ENCODE data around the gene TXNRD3.

Gene TXNRD3

GRCh38 chr3:126656371-126657134 is 1.6 kb upstream of the TXNRD3 start:
- no peaks in the 10 kb centered on the region for H3F3A ChIP-seq (ENCODE audit: insufficient read depth, low read length)
- no peaks in the 10 kb centered on the region for H3K79me2 ChIP-seq (ENCODE audit: low read length)
- H3K27ac ChIP-seq (ENCODE audit: low read length), result no peak overlapping the region
- no peak overlapping the region for H3K9ac ChIP-seq (ENCODE audit: low read length)
- H3K4me2 ChIP-seq (ENCODE audit: low read depth, low read length), result no peak overlapping the region
- no peak overlapping the region for H2AFZ ChIP-seq (ENCODE audit: low read length)
- H3K9me2 ChIP-seq (replicated peaks; ENCODE audit: insufficient read depth, low read length), result no peaks in the 10 kb centered on the region
- peaks cover 4% of the 10 kb centered on the region; the same call in 1 of the 2 replicates for H3K4me1 ChIP-seq (ENCODE audit: low read length)
- no peak for DNase-seq
- TF ChIP-seq CTCF (IDR thresholded peaks at IDR 0.05; ENCODE audit: low read length) (no peak), EZH2phosphoT487 (IDR thresholded peaks at IDR 0.05; ENCODE audit: low read length) (no peak), EZH2 (optimal IDR thresholded peaks at IDR 0.05; ENCODE audit: low read depth, low read length) (no peak)
- H4K20me1 ChIP-seq (ENCODE audit: insufficient read depth, low read length), result no peaks in the 10 kb centered on the region
- H3K36me3 ChIP-seq (replicated peaks; ENCODE audit: insufficient read depth, low read length), result no peaks in the 10 kb centered on the region
- no peaks in the 10 kb centered on the region; the same call in 1 of the 2 replicates for H3K27me3 ChIP-seq (replicated peaks; ENCODE audit: insufficient read depth, low read length)
- no peak overlapping the region for H3K4me3 ChIP-seq (ENCODE audit: low read length)
- H3K9me3 ChIP-seq (replicated peaks; ENCODE audit: insufficient read depth, low read length), result no peaks in the 10 kb centered on the region

DNA sequence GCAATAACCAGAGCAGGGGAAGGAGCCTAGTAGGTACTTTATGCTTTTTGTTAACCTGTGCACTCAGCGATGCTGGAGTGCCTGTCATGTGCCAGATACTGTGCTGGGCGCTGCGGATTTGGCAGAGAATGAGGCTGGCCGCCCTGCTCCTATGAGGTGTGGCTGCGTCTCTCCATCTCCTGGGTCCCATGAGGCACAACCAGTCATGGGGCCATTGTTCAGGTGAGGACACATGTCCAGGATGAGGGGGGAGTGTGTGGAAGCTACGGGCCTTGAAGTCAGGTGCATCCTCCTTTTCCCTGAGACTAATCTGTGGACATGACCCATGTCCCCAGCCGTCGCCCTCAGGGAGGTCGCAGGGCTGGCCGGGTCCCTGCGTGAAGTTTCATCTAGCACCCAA is 963 bp upstream of the TXNRD3 start:
- TF ChIP-seq CTCF (IDR thresholded peaks at IDR 0.05; ENCODE audit: low read length) (no peak), EZH2phosphoT487 (IDR thresholded peaks at IDR 0.05; ENCODE audit: low read length) (no peak), EZH2 (optimal IDR thresholded peaks at IDR 0.05; ENCODE audit: low read depth, low read length) (no peak)
- H2AFZ ChIP-seq (ENCODE audit: low read length), result no peak overlapping the region
- H3K4me3 ChIP-seq (ENCODE audit: low read length), result no peak overlapping the region
- no peak overlapping the region for H3K9ac ChIP-seq (ENCODE audit: low read length)
- DNase-seq, result no peak
- no peaks in the 10 kb centered on the region for H3K9me2 ChIP-seq (replicated peaks; ENCODE audit: insufficient read depth, low read length)
- H3K27me3 ChIP-seq (replicated peaks; ENCODE audit: insufficient read depth, low read length), result no peaks in the 10 kb centered on the region
- no peaks in the 10 kb centered on the region for H3F3A ChIP-seq (ENCODE audit: insufficient read depth, low read length)
- H3K79me2 ChIP-seq (ENCODE audit: low read length), result no peaks in the 10 kb centered on the region
- no peak overlapping the region for H3K4me2 ChIP-seq (ENCODE audit: low read depth, low read length)
- H3K36me3 ChIP-seq (replicated peaks; ENCODE audit: insufficient read depth, low read length), result no peaks in the 10 kb centered on the region
- H4K20me1 ChIP-seq (ENCODE audit: insufficient read depth, low read length), result no peaks in the 10 kb centered on the region
- peaks cover 4% of the 10 kb centered on the region; the same call in 1 of the 2 replicates for H3K4me1 ChIP-seq (ENCODE audit: low read length)
- no peaks in the 10 kb centered on the region for H3K9me3 ChIP-seq (replicated peaks; ENCODE audit: insufficient read depth, low read length)
- no peak overlapping the region for H3K27ac ChIP-seq (ENCODE audit: low read length)

GRCh38 chr3:126649556-126650092 is 5.3 kb downstream of the TXNRD3 start:
- H3K4me1 ChIP-seq (ENCODE audit: low read length), result no peaks in the 10 kb centered on the region
- H3K27ac ChIP-seq (ENCODE audit: low read length), result no peak overlapping the region
- DNase-seq, result no peak

More at GRCh38 chr3:126649556-126650092, 5.3 kb downstream of the TXNRD3 start:
- Histone ChIP-seq H2AFZ (ENCODE audit: low read length) (no peak overlapping the region), H4K20me1 (ENCODE audit: insufficient read depth, low read length) (no peaks in the 10 kb centered on the region), H3K36me3 (replicated peaks; ENCODE audit: insufficient read depth, low read length) (no peaks in the 10 kb centered on the region), H3K4me3 (ENCODE audit: low read length) (no peak overlapping the region), H3K9me2 (replicated peaks; ENCODE audit: insufficient read depth, low read length) (no peaks in the 10 kb centered on the region), H3K79me2 (ENCODE audit: low read length) (no peaks in the 10 kb centered on the region), H3K9me3 (replicated peaks; ENCODE audit: insufficient read depth, low read length) (no peaks in the 10 kb centered on the region), H3K4me2 (ENCODE audit: low read depth, low read length) (no peak overlapping the region), H3K9ac (ENCODE audit: low read length) (no peak overlapping the region), H3F3A (ENCODE audit: insufficient read depth, low read length) (no peaks in the 10 kb centered on the region), H3K27me3 (replicated peaks; ENCODE audit: insufficient read depth, low read length) (no peaks in the 10 kb centered on the region)
- TF ChIP-seq EZH2 (optimal IDR thresholded peaks at IDR 0.05; ENCODE audit: low read depth, low read length), result no peak
- TF ChIP-seq EZH2phosphoT487 (IDR thresholded peaks at IDR 0.05; ENCODE audit: low read length), result no peak
- TF ChIP-seq CTCF (IDR thresholded peaks at IDR 0.05; ENCODE audit: low read length), result no peak
